Lung (tissue), 12 donors: ENCODE measurements around the gene HOXB2. TPM values are rescaled to one million over a fixed set of nuclear protein-coding genes. Genes with fewer than 3 reads are reported as not detected.

Experiments
- ATAC-seq: fragments of 200-7000 bp; cut with Tn5 transposase; one replicate; pipeline ENCODE4 v1.9.1; 2020; ENCODE audit warnings: moderate number of reproducible peaks; ENCODE audit not compliant: insufficient read depth, low FRiP score
- DNase-seq, 3 donors: peaks; one replicate each; pipeline ENCODE4 v3.0.0-alpha.2; 2013 to 2017
- H3K27ac ChIP-seq, 2 donors: one replicate each; pipeline ENCODE4 v1.5.1; 2013; ENCODE audit warnings: mild to moderate bottlenecking in 2 of 2, moderate library complexity in 2 of 2, control low read depth in 1 of 2, inconsistent platforms in 1 of 2, low read depth in 1 of 2, low read length in 1 of 2
- H3K27me3 ChIP-seq, 3 donors: one replicate each; pipeline ENCODE4 v1.5.1; 2013; ENCODE audit warnings: low read length in 2 of 3; ENCODE audit not compliant: control insufficient read depth in 3 of 3, insufficient read depth in 3 of 3
- H3K36me3 ChIP-seq, 4 donors: one replicate each; pipeline ENCODE4 v1.5.1; 2013; ENCODE audit warnings: low read length in 4 of 4, mild to moderate bottlenecking in 1 of 4, moderate library complexity in 1 of 4; ENCODE audit not compliant: control insufficient read depth in 4 of 4, insufficient read depth in 4 of 4
- H3K4me1 ChIP-seq, 5 donors: one replicate each; pipeline ENCODE4 v1.5.1; 2013; ENCODE audit warnings: low read length in 5 of 5, mild to moderate bottlenecking in 2 of 5, moderate library complexity in 1 of 5; ENCODE audit not compliant: control insufficient read depth in 5 of 5, insufficient read depth in 5 of 5
- H3K4me3 ChIP-seq: one replicate; pipeline ENCODE4 v1.5.1; 2013; ENCODE audit warnings: mild to moderate bottlenecking, control low read depth, moderate library complexity
- H3K9ac ChIP-seq, 2 donors: one replicate each; pipeline ENCODE4 v1.5.1; 2013; ENCODE audit warnings: low read length in 2 of 2, control low read depth in 1 of 2; ENCODE audit not compliant: insufficient read depth in 1 of 2
- H3K9me3 ChIP-seq, 4 donors: one replicate each; pipeline ENCODE4 v1.5.1; 2013; ENCODE audit warnings: low read length in 3 of 4, mild to moderate bottlenecking in 1 of 4, moderate library complexity in 1 of 4; ENCODE audit not compliant: control insufficient read depth in 4 of 4, insufficient read depth in 3 of 4
- CTCF ChIP-seq: IDR thresholded peaks from 2 replicates; pipeline ENCODE4 v1.5.1; 2012; ENCODE audit warnings: mild to moderate bottlenecking; ENCODE audit errors: control extremely low read depth, extremely low read depth
- WGBS, 2 donors: extraction: QIAGEN DNeasy Blood & Tissue Kit; methylation state at CpG; one replicate each; pipeline ENCODE4 v1.1.7; 2013; 5-methylcytosine and 5-hydroxymethylcytosine counted together
- polyA plus RNA-seq, 2 donors: library from polyadenylated mRNA; stranded (reverse); fragments of 200-250 nt; gene quantifications; one replicate each; pipeline ENCODE4 v1.2.1, GENCODE V29; 2013
- total RNA-seq, 2 donors: library from RNA; depleted of rRNA in 1 of 2; stranded (reverse); fragments of >200 nt in 1 of 2; gene quantifications; one replicate each; pipeline ENCODE4 v1.2.1, GENCODE V29; 2014 to 2021
- donor health status: control.
- donor health status: control.
- donor health status: Bipolar disorder and iron deficiency.
- donor health status: healthy.
- donor health status: DM: yes; HTN: yes; CAD: no.

The HOXB2 gene
- total and polyA plus RNA-seq, 4 donors, result 4.1 to 13.9 (median 7.3) TPM

- no peak for ATAC-seq
- Histone ChIP-seq H3K27me3 (peaks cover 0 to 68% (median 1%) of the 10 kb centered on the region in 3 donors), H3K4me1 (peaks cover 0 to 53% (median 7%) of the 10 kb centered on the region in 5 donors), H3K9ac (peak overlapping the region; percentile 37 to 63), H3K36me3 (peaks cover 0 to 27% (median 4%) of the 10 kb centered on the region in 4 donors), H3K27ac (peak overlapping the region in 1 of 2 donors; percentile 12), H3K9me3 (no peaks in the 10 kb centered on the region), H3K4me3 (no peak overlapping the region)
- no peak for TF ChIP-seq CTCF
- WGBS, 2 donors, result 34 to 41% methylated on average over 10 of the region's 10 CpGs
- peak; percentile 79 to 95 (median 89) for DNase-seq
Measured at GRCh38 chr17:48546137-48546923, 1.4 kb upstream of the HOXB2 start.

GRCh38 chr17:48545539-48545938, 630 bp upstream of the HOXB2 start:
- peaks cover 0 to 27% (median 4%) of the 10 kb centered on the region in 4 donors for H3K36me3 ChIP-seq
- H3K4me3 ChIP-seq, result no peak overlapping the region
- peak overlapping the region in 1 of 2 donors; percentile 37 for H3K27ac ChIP-seq
- peak overlapping the region in 1 of 2 donors; percentile 63 for H3K9ac ChIP-seq
- ATAC-seq (no peak), DNase-seq (peak in 2 of 3 donors; percentile 10 to 47)
- peaks cover 0 to 55% (median 7%) of the 10 kb centered on the region in 5 donors for H3K4me1 ChIP-seq
- H3K27me3 ChIP-seq, result peaks cover 0 to 72% (median 3%) of the 10 kb centered on the region in 3 donors
- 88 to 92% methylated on average over 1 of the region's 1 CpG for WGBS, 2 donors
- no peak for TF ChIP-seq CTCF
- H3K9me3 ChIP-seq, result no peaks in the 10 kb centered on the region

DNA sequence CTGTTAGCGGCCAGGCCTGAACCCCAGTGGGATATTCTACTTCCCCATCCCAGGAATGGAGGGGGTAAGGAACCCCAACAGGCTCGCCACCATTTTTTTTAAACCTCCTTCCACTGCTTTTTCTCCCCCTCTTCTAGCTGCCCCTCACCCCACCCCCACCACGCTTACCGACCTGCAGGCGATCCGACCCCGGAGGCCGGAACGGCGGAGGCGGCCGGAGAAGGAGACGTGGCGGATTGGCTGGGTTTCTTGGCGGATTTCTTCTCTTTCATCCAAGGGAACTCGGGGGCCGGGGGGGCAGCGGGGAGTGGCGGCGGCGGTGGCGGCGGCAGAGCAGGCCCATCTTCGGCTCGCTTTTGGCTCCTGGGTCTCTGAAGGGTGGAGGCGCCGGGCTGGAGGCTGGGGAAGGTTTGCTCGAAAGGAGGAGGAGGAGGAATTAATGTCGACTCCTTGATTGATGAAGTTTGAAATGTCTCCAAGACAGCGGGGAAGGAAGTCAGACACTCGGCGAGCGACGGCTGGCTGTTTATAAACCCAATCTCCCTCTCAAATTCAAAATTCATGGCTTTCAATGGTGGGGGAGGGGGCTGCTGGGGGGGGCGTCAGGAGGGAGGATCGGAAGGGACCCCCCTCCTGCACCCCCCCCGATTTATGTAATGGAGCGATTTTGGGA, 424 bp downstream of the HOXB2 start:
- Histone ChIP-seq H3K9me3 (no peaks in the 10 kb centered on the region), H3K27me3 (peaks cover 0 to 67% (median 5%) of the 10 kb centered on the region in 3 donors), H3K4me1 (peaks cover 0 to 53% (median 3%) of the 10 kb centered on the region in 5 donors), H3K4me3 (peak overlapping the region; percentile 35), H3K9ac (peak overlapping the region; percentile 76 to 95), H3K27ac (peak overlapping the region; percentile 76), H3K36me3 (peaks cover 0 to 19% (median 3%) of the 10 kb centered on the region in 4 donors)
- TF ChIP-seq CTCF, result no peak
- WGBS, 2 donors, result 2 to 5% methylated on average over 38 of the region's 38 CpGs
- ATAC-seq, result peak; percentile 29
- peak; percentile 94 to 98 (median 98) for DNase-seq
